ENCODE results near the gene ADCY5. TPM values are rescaled to one million over a fixed set of nuclear protein-coding genes. Genes with fewer than 3 reads are reported as not detected.

Gene ADCY5
- polyA plus RNA-seq, 2 of the 4 experiments (the other 2 are of a cell fraction): 0.57 to 0.68 TPM

DNA sequence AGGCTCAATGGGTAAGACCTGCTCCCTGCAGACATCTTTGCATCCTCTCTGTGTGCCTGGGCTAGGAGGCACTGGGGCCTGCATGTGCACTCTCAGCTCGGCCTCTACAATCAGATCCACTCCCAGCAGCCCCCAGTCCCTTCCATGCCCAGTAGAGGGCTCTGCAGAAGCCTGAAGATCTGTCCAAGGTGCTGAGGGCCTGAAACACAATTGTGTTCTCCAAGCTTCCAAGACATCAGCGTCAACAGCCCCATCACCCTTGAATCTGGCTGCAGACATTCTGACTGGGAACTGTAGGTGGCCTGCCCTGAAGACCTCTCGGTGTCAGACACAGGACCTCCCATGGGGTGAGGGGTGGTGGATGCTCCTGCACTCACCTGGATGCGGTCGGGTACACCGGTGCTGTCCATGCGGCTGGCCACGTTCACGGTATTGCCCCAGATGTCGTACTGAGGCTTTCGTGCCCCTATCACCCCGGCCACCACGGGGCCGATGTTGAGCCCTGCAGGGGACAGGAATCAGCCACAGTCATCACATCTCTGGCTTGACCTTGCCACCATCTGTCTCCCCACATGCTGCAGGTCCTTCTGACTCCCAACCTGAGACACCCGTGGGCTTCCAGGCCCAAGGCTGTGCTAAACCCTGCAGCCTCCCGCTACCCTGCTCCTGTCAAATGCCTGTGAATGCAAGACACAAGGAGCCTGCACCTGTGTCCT lies 162.4 kb downstream of the ADCY5 start:
- no peak overlapping the region for H3K4me3 ChIP-seq
- DNase-seq (ENCODE audit: low read depth in 1 of 2, low spot score in 1 of 2) (peak; percentile 70 to 81), ATAC-seq (peak; percentile 88 to 97), FAIRE-seq (no peak)
- no peak overlapping the region for H3K27ac ChIP-seq
- POLR2A ChIA-PET: no interaction called here
- no peaks in the 10 kb centered on the region for H3K4me1 ChIP-seq
- WGBS (ENCODE audit: missing lambda C conversion rate): 39% methylated on average over 12 of the region's 16 CpGs
- no peaks in the 10 kb centered on the region for H3K9me3 ChIP-seq
- CTCF ChIA-PET: interaction anchor here (0.6 to 5.5 kb wide), 18 partner anchors 9 to 1321 kb away, joined by 3 to 36 read pairs (median 3); no protein-coding TSS in a partner anchor
- no peak overlapping the region for H3K4me2 ChIP-seq
- TF ChIP-seq HOXB13 (CRISPR knock-in tag; IDR thresholded peaks at IDR 0.05; ENCODE audit: low read depth): no peak
- no peak for TF ChIP-seq ZC3H11A (IDR thresholded peaks at IDR 0.05)
- no peak for TF ChIP-seq CBX8 (IDR thresholded peaks at IDR 0.05)
- TF ChIP-seq, protein P1, sequence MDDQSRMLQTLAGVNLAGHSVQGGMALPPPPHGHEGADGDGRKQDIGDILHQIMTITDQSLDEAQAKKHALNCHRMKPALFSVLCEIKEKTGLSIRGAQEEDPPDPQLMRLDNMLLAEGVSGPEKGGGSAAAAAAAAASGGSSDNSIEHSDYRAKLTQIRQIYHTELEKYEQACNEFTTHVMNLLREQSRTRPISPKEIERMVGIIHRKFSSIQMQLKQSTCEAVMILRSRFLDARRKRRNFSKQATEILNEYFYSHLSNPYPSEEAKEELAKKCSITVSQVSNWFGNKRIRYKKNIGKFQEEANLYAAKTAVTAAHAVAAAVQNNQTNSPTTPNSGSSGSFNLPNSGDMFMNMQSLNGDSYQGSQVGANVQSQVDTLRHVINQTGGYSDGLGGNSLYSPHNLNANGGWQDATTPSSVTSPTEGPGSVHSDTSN (IDR thresholded peaks at IDR 0.05): no peak
- peak; percentile 91 for TF ChIP-seq EHMT2 (IDR thresholded peaks at IDR 0.05; ENCODE audit: low read depth)
- TF ChIP-seq USF2 (IDR thresholded peaks at IDR 0.05): no peak
- TF ChIP-seq KDM5A (IDR thresholded peaks at IDR 0.05): no peak
- no peak for TF ChIP-seq RFX5 (IDR thresholded peaks at IDR 0.05)
- TF ChIP-seq, protein P2, sequence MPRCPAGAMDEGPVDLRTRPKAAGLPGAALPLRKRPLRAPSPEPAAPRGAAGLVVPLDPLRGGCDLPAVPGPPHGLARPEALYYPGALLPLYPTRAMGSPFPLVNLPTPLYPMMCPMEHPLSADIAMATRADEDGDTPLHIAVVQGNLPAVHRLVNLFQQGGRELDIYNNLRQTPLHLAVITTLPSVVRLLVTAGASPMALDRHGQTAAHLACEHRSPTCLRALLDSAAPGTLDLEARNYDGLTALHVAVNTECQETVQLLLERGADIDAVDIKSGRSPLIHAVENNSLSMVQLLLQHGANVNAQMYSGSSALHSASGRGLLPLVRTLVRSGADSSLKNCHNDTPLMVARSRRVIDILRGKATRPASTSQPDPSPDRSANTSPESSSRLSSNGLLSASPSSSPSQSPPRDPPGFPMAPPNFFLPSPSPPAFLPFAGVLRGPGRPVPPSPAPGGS (IDR thresholded peaks at IDR 0.05): no peak
- TF ChIP-seq RARB (CRISPR knock-in tag; IDR thresholded peaks at IDR 0.05): no peak
- no peak for TF ChIP-seq HEYL (CRISPR knock-in tag; IDR thresholded peaks at IDR 0.05)
- TF ChIP-seq, protein P3, sequence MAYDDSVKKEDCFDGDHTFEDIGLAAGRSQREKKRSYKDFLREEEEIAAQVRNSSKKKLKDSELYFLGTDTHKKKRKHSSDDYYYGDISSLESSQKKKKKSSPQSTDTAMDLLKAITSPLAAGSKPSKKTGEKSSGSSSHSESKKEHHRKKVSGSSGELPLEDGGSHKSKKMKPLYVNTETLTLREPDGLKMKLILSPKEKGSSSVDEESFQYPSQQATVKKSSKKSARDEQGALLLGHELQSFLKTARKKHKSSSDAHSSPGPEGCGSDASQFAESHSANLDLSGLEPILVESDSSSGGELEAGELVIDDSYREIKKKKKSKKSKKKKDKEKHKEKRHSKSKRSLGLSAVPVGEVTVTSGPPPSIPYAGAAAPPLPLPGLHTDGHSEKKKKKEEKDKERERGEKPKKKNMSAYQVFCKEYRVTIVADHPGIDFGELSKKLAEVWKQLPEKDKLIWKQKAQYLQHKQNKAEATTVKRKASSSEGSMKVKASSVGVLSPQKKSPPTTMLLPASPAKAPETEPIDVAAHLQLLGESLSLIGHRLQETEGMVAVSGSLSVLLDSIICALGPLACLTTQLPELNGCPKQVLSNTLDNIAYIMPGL (CRISPR knock-in tag; IDR thresholded peaks at IDR 0.05; ENCODE audit: borderline replicate concordance): no peak
- TF ChIP-seq POLR2AphosphoS2 (conservative IDR thresholded peaks at IDR 0.05; ENCODE audit: low read length): no peak
- TF ChIP-seq FOSB (CRISPR knock-in tag; IDR thresholded peaks at IDR 0.05): no peak
- TF ChIP-seq PHF8 (IDR thresholded peaks at IDR 0.05; ENCODE audit: borderline replicate concordance, low read depth): no peak
- no peak for TF ChIP-seq CHD4 (IDR thresholded peaks at IDR 0.05; ENCODE audit: borderline replicate concordance)
- no peak for TF ChIP-seq NPAS2 (CRISPR knock-in tag; IDR thresholded peaks at IDR 0.05; ENCODE audit: borderline replicate concordance)
- no peak for TF ChIP-seq ZNF302 (CRISPR knock-in tag; IDR thresholded peaks at IDR 0.05)
- no peak for TF ChIP-seq CHD2 (IDR thresholded peaks at IDR 0.05; ENCODE audit: low read length, partially characterized antibody)
- peak; percentile 76; the same call in 1 of the 2 replicates for TF ChIP-seq ZSCAN20 (CRISPR knock-in tag; IDR thresholded peaks at IDR 0.05)
- peak; percentile 98 for TF ChIP-seq REST (IDR thresholded peaks at IDR 0.05)
- no peak for TF ChIP-seq TP53 (CRISPR knock-in tag; IDR thresholded peaks at IDR 0.05)
- TF ChIP-seq CBX2 (IDR thresholded peaks at IDR 0.05; ENCODE audit: borderline replicate concordance, low read depth): no peak
- TF ChIP-seq JUNB (IDR thresholded peaks at IDR 0.05): no peak
- TF ChIP-seq HDAC2 (IDR thresholded peaks at IDR 0.05): no peak
- peak; percentile 53; the same call in 2 of the 3 replicates for TF ChIP-seq SMC3 (IDR thresholded peaks at IDR 0.05)
- no peak for TF ChIP-seq HES2 (IDR thresholded peaks at IDR 0.05)
- no peak for TF ChIP-seq JUN (IDR thresholded peaks at IDR 0.05)
- no peak for TF ChIP-seq NFE2L2 (conservative IDR thresholded peaks at IDR 0.05; ENCODE audit: low read length)
- TF ChIP-seq, protein P4, sequence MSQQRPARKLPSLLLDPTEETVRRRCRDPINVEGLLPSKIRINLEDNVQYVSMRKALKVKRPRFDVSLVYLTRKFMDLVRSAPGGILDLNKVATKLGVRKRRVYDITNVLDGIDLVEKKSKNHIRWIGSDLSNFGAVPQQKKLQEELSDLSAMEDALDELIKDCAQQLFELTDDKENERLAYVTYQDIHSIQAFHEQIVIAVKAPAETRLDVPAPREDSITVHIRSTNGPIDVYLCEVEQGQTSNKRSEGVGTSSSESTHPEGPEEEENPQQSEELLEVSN (IDR thresholded peaks at IDR 0.05; ENCODE audit: borderline replicate concordance, low read depth): no peak
- TF ChIP-seq EHF (CRISPR knock-in tag; IDR thresholded peaks at IDR 0.05): no peak
- TF ChIP-seq MAZ (IDR thresholded peaks at IDR 0.05; ENCODE audit: borderline replicate concordance, low read depth, low read length): 0 out of 2 replicates have a peak, but pooled peaks have one; percentile 82

Data from A549 (cell line).